ENCODE measurements around the gene ABCC2.

Gene ABCC2

DNA sequence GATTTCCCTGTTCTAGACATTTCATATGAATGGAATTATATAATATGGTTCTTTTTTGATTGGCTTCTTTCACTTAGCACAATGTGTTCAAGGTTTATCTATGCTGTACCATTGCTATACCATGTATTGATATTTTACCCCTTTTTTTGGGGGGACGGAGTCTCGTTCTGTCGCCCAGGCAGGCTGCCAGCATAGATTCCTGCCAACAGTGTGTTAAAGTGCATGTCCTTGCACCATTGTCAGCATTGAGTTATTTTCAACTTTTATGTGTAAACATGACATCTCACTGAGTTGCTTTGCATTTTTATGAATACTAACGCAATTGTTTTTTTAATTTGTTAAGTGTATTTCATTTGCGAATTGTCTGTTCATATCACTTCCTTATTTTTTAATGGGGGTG, 4.9 kb downstream of the ABCC2 start:
- TF ChIP-seq POLR2A (IDR thresholded peaks at IDR 0.05; ENCODE audit: extremely low read depth, insufficient read length), result no peak
- TF ChIP-seq MYC (IDR thresholded peaks at IDR 0.05; ENCODE audit: low read depth, low read length), result no peak
- no peak for TF ChIP-seq CTCF (IDR thresholded peaks at IDR 0.05; ENCODE audit: low read depth, low read length)
- no peak for TF ChIP-seq MAX (IDR thresholded peaks at IDR 0.05; ENCODE audit: low read depth, low read length)
- no peak overlapping the region for H3K4me3 ChIP-seq (ENCODE audit: low read depth, low read length)
- DNase-seq (ENCODE audit: low read depth), result no peak

DNA sequence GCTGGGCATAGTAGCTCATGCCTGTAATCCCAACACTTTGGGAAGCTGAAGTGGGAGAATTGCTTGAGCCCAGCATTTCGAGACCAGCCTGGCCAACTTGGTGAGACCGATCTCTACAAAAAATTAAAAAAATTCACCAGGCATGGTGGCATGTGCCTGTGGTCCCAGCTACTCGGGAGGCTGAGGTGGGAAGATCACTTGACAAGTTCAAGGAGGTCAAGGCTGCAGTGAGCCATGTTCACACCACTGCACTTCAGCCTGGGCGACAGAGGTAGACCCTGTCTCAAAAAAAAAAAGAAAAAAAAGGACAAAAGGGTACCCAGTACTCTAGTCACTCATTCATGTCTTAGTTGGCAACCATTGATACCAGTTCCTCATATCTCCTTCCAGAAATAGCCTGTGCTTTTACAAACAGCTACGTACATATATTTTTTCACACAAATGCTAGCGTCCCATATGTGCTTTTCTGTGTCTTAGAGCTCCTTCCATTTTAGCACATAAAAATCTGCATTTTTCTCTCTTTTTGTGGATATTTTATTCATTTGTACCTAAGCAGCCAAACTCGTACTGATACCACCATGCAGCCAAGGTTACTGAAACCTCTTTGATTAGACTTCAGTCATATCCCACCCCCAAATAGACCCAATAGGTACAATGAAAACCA, 5.5 kb downstream of the ABCC2 start:
- no peak for TF ChIP-seq MAX (IDR thresholded peaks at IDR 0.05; ENCODE audit: low read depth, low read length)
- no peak for TF ChIP-seq CTCF (IDR thresholded peaks at IDR 0.05; ENCODE audit: low read depth, low read length)
- TF ChIP-seq POLR2A (IDR thresholded peaks at IDR 0.05; ENCODE audit: extremely low read depth, insufficient read length), result no peak
- no peak for TF ChIP-seq MYC (IDR thresholded peaks at IDR 0.05; ENCODE audit: low read depth, low read length)
- no peak for DNase-seq (ENCODE audit: low read depth)
- no peak overlapping the region for H3K4me3 ChIP-seq (ENCODE audit: low read depth, low read length)

GRCh38 chr10:99788598-99789256, 6.3 kb downstream of the ABCC2 start:
- H3K4me3 ChIP-seq (ENCODE audit: low read depth, low read length), result no peak overlapping the region
- TF ChIP-seq CTCF (IDR thresholded peaks at IDR 0.05; ENCODE audit: low read depth, low read length) (no peak), MAX (IDR thresholded peaks at IDR 0.05; ENCODE audit: low read depth, low read length) (no peak), MYC (IDR thresholded peaks at IDR 0.05; ENCODE audit: low read depth, low read length) (no peak), POLR2A (IDR thresholded peaks at IDR 0.05; ENCODE audit: extremely low read depth, insufficient read length) (no peak)
- no peak for DNase-seq (ENCODE audit: low read depth)

DNA sequence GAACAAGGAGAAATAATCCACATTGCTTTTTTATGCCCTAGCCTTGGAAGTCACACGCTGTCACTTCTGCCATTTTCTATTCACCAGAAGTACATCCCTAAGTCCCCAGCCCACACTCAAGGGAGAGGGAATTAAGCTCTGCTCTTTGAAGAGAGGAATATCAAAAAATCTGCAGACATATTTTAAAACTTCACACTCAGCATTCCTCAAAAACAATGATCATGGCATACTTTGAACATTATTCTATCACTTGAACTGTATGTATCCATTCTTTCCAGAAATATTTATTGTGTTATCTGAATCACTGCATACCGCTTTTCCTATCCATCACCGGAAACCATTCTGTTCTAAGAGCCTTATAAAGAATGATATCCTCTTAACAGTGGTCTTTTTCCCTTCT, 9.4 kb downstream of the ABCC2 start:
- DNase-seq (ENCODE audit: low read depth), result no peak
- TF ChIP-seq CTCF (IDR thresholded peaks at IDR 0.05; ENCODE audit: low read depth, low read length) (no peak), MAX (IDR thresholded peaks at IDR 0.05; ENCODE audit: low read depth, low read length) (no peak), MYC (IDR thresholded peaks at IDR 0.05; ENCODE audit: low read depth, low read length) (no peak), POLR2A (IDR thresholded peaks at IDR 0.05; ENCODE audit: extremely low read depth, insufficient read length) (no peak)

DNA sequence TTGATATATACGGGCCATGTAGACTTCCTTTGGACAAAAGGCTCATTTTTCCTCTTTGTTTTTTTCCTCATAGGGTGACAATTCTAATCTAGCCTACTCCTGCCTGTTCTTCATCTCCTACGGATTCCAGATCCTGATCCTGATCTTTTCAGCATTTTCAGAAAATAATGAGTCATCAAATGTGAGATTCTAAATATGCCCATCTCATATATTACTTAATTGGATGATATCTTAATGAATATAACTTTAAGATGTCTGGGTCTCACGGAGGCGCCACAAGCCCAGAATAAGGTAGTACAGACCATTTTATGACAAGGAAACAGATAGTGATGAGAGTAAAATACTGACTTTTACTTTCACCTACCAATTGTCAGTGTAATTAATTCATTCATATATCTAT, 11.4 kb downstream of the ABCC2 start:
- no peak for DNase-seq (ENCODE audit: low read depth)
- TF ChIP-seq MAX (IDR thresholded peaks at IDR 0.05; ENCODE audit: low read depth, low read length) (no peak), MYC (IDR thresholded peaks at IDR 0.05; ENCODE audit: low read depth, low read length) (no peak), POLR2A (IDR thresholded peaks at IDR 0.05; ENCODE audit: extremely low read depth, insufficient read length) (no peak), CTCF (IDR thresholded peaks at IDR 0.05; ENCODE audit: low read depth, low read length) (no peak)
- no peak overlapping the region for H3K4me3 ChIP-seq (ENCODE audit: low read depth, low read length)

More for the DNA sequence above, 9.4 kb downstream of the ABCC2 start:
- no peak overlapping the region for H3K4me3 ChIP-seq (ENCODE audit: low read depth, low read length)
